HepG2 (cell line): ENCODE measurements around the gene MICAL3. TPM values are rescaled to one million over a fixed set of nuclear protein-coding genes. Genes with fewer than 3 reads are reported as not detected.

Source experiments
- ATF4 ChIP-seq, 2 experiments: fragments of 450-650 bp in 1 of 2; sonication (generic) in 1 of 2; formaldehyde crosslinking; IDR thresholded peaks; 2 replicates each; pipeline versions ENCODE4 v1.5.0 to v1.8.0; 2020 to 2022; ENCODE audit warnings: mild to moderate bottlenecking in 1 of 2, missing genetic modification reagents in 1 of 2
- ELF3 ChIP-seq: IDR thresholded peaks from 2 replicates; pipeline ENCODE4 v1.6.1; 2016; ENCODE audit warnings: missing genetic modification reagents, missing compliant biosample characterization
- FOXO1 ChIP-seq: sonication (generic); formaldehyde crosslinking; IDR thresholded peaks from 2 replicates; pipeline ENCODE4 v1.4.0; 2020; ENCODE audit warnings: missing genetic modification reagents
- GLI4 ChIP-seq: sonication (generic); formaldehyde crosslinking; IDR thresholded peaks from 2 replicates; pipeline ENCODE4 v1.5.1; 2020; ENCODE audit warnings: missing genetic modification reagents, mild to moderate bottlenecking, moderate library complexity, borderline replicate concordance
- HNRNPL ChIP-seq: fragments of 200-400 bp; formaldehyde crosslinking; IDR thresholded peaks from 2 replicates; pipeline ENCODE4 v1.6.1; 2017; ENCODE audit warnings: mild to moderate bottlenecking, low read depth, low read length
- NFKBIZ ChIP-seq: IDR thresholded peaks from 2 replicates; pipeline ENCODE4 v1.6.1; 2018; ENCODE audit warnings: missing genetic modification reagents, missing compliant biosample characterization
- SRSF1 ChIP-seq: fragments of 200-400 bp; formaldehyde crosslinking; optimal IDR thresholded peaks from 2 replicates; pipeline ENCODE3; 2017; ENCODE audit warnings: mild to moderate bottlenecking, low read depth, low read length, moderate library complexity
- TEAD2 ChIP-seq: sonication (generic); formaldehyde crosslinking; IDR thresholded peaks from 2 replicates; pipeline ENCODE4 v1.9.0; 2021; ENCODE audit warnings: missing genetic modification reagents
- TGIF2 ChIP-seq: IDR thresholded peaks from 2 replicates; pipeline ENCODE4 v1.6.1; 2016; ENCODE audit warnings: control low read depth, missing compliant biosample characterization
- THAP7 ChIP-seq: sonication (generic); formaldehyde crosslinking; IDR thresholded peaks from 2 replicates; pipeline ENCODE4 v1.8.1; 2023; ENCODE audit warnings: mild to moderate bottlenecking, missing genetic modification reagents
- ZNF549 ChIP-seq: sonication (generic); formaldehyde crosslinking; IDR thresholded peaks from 2 replicates; pipeline ENCODE4 v1.5.0; 2020; ENCODE audit warnings: missing genetic modification reagents
- ZNF556 ChIP-seq: sonication (generic); formaldehyde crosslinking; IDR thresholded peaks from 2 replicates; pipeline ENCODE4 v1.4.0; 2020; ENCODE audit warnings: mild to moderate bottlenecking, missing genetic modification reagents, borderline replicate concordance
- ZNF761 ChIP-seq: sonication (generic); formaldehyde crosslinking; conservative IDR thresholded peaks from 2 replicates; pipeline ENCODE4 v1.4.0; 2020; ENCODE audit warnings: mild to moderate bottlenecking, missing genetic modification reagents
- ZNF770 ChIP-seq: sonication (generic); formaldehyde crosslinking; IDR thresholded peaks from 2 replicates; pipeline ENCODE4 v1.5.0; 2020; ENCODE audit warnings: mild to moderate bottlenecking, missing genetic modification reagents
- ZNF883 ChIP-seq: sonication (generic); formaldehyde crosslinking; IDR thresholded peaks from 2 replicates; pipeline ENCODE4 v1.5.1; 2020; ENCODE audit warnings: mild to moderate bottlenecking, missing genetic modification reagents; ENCODE audit errors: not compliant biosample characterization
- ZSCAN12 ChIP-seq: sonication (generic); formaldehyde crosslinking; IDR thresholded peaks from 2 replicates; pipeline ENCODE4 v1.9.0; 2021; ENCODE audit warnings: mild to moderate bottlenecking, missing genetic modification reagents
- polyA plus RNA-seq, 8 experiments: library from polyadenylated mRNA; depleted of rRNA in 3 of 8; stranded (reverse) in 7 of 8; unstranded in 1 of 8; fragments of >200 nt; fragmentation: Illumina TruSeq in 4 of 8; extraction: Trizol in 4 of 8; gene quantifications; 2 replicates each; pipeline versions ENCODE4 v1.2.1 to v1.2.3, GENCODE V29; 2011 to 2016; ENCODE audit warnings: low read depth in 4 of 8, missing spikeins in 1 of 8, mixed read lengths in 1 of 8; ENCODE audit not compliant: insufficient read depth in 1 of 8
- total RNA-seq, 5 experiments: library from RNA; depleted of rRNA; stranded (reverse); fragments of >200 nt; fragmentation: Illumina TruSeq; extraction: Trizol; gene quantifications; 2 replicates each; pipeline ENCODE4 v1.2.3, GENCODE V29; 2016; ENCODE audit warnings: low read depth in 1 of 5
- TF ChIP-seq, protein P1 (sequence below): IDR thresholded peaks from 2 replicates; pipeline ENCODE4 v1.6.1; 2016; ENCODE audit warnings: missing compliant biosample characterization, missing genetic modification reagents, borderline replicate concordance
- TF ChIP-seq, protein P2 (sequence below): IDR thresholded peaks from 2 replicates; pipeline ENCODE4 v1.6.1; 2016; ENCODE audit warnings: low read depth, borderline replicate concordance
- TF ChIP-seq, protein P3 (sequence below): sonication (generic); formaldehyde crosslinking; IDR thresholded peaks from 2 replicates; pipeline ENCODE4 v1.8.0; 2022; ENCODE audit warnings: missing genetic modification reagents, mild to moderate bottlenecking, moderate library complexity, borderline replicate concordance

Gene MICAL3
- total and polyA plus RNA-seq, 2 of the 13 experiments (the other 11 are each of a cell fraction or from before 2014, with no cell fraction given): 5.3 to 12.5 TPM

DNA sequence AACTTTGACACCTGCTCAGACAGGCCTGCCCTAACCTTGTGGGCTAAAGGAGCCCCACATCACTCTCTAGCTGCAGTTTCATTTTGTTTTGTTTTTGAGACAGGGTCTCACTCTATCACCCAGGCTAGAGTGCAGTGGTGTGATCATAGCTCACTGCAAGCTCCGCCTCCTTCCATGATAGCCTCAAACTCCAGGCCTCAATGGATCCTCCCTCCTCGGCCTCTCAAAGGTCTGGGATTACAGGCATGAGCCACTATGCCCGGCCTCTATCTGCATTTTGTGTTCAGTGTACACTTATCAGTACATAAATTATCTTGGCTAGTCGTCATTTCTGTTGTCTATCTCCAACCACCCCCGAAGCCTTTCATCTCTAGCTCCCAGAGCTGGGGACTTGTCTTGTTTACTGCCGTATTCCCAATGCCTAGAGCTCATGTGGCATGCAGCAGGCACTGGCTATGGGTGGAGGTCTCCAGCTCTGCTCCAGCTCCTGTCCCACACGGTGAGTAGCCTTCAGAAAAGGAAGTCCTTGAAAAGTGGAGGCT, 31.3 kb upstream of the MICAL3 start (continued):
- TF ChIP-seq ZNF556 (0 out of 2 replicates have a peak, but pooled peaks have one; percentile 21), TGIF2 (CRISPR knock-in tag) (no peak), NFKBIZ (no peak), ELF3 (CRISPR knock-in tag) (peak; percentile 39; the same call in 1 of the 2 replicates), SRSF1 (no peak), FOXO1 (CRISPR knock-in tag) (no peak), ZNF761 (CRISPR knock-in tag) (0 out of 2 replicates have a peak, but pooled peaks have one; percentile 37), ATF4 (CRISPR knock-in tag; IDR thresholded peaks at IDR 0.05) (no peak), HNRNPL (no peak), ZSCAN12 (CRISPR knock-in tag) (no peak), ZNF883 (CRISPR knock-in tag) (no peak), ZNF549 (CRISPR knock-in tag) (no peak), ZNF770 (peak; percentile 96), THAP7 (CRISPR knock-in tag) (no peak), GLI4 (CRISPR knock-in tag) (no peak), TEAD2 (CRISPR knock-in tag) (no peak)
- TF ChIP-seq, protein P1, sequence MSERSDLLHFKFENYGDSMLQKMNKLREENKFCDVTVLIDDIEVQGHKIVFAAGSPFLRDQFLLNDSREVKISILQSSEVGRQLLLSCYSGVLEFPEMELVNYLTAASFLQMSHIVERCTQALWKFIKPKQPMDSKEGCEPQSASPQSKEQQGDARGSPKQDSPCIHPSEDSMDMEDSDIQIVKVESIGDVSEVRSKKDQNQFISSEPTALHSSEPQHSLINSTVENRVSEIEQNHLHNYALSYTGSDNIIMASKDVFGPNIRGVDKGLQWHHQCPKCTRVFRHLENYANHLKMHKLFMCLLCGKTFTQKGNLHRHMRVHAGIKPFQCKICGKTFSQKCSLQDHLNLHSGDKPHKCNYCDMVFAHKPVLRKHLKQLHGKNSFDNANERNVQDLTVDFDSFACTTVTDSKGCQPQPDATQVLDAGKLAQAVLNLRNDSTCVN (CRISPR knock-in tag): no peak
- TF ChIP-seq, protein P2, sequence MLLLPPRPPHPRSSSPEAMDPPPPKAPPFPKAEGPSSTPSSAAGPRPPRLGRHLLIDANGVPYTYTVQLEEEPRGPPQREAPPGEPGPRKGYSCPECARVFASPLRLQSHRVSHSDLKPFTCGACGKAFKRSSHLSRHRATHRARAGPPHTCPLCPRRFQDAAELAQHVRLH: peak; percentile 42; the same call in 1 of the 2 replicates
- TF ChIP-seq, protein P3, sequence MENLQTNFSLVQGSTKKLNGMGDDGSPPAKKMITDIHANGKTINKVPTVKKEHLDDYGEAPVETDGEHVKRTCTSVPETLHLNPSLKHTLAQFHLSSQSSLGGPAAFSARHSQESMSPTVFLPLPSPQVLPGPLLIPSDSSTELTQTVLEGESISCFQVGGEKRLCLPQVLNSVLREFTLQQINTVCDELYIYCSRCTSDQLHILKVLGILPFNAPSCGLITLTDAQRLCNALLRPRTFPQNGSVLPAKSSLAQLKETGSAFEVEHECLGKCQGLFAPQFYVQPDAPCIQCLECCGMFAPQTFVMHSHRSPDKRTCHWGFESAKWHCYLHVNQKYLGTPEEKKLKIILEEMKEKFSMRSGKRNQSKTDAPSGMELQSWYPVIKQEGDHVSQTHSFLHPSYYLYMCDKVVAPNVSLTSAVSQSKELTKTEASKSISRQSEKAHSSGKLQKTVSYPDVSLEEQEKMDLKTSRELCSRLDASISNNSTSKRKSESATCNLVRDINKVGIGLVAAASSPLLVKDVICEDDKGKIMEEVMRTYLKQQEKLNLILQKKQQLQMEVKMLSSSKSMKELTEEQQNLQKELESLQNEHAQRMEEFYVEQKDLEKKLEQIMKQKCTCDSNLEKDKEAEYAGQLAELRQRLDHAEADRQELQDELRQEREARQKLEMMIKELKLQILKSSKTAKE (CRISPR knock-in tag): no peak
- TF ChIP-seq, all 625 proteins: peak for 7
